ENCODE results near the gene FXYD3. TPM values are rescaled to one million over a fixed set of nuclear protein-coding genes. Genes with fewer than 3 reads are reported as not detected.

FXYD3 gene
- total RNA-seq, 4 donors from 2014 or later, result 1.2 to 38.8 (median 4.2) TPM

DNA sequence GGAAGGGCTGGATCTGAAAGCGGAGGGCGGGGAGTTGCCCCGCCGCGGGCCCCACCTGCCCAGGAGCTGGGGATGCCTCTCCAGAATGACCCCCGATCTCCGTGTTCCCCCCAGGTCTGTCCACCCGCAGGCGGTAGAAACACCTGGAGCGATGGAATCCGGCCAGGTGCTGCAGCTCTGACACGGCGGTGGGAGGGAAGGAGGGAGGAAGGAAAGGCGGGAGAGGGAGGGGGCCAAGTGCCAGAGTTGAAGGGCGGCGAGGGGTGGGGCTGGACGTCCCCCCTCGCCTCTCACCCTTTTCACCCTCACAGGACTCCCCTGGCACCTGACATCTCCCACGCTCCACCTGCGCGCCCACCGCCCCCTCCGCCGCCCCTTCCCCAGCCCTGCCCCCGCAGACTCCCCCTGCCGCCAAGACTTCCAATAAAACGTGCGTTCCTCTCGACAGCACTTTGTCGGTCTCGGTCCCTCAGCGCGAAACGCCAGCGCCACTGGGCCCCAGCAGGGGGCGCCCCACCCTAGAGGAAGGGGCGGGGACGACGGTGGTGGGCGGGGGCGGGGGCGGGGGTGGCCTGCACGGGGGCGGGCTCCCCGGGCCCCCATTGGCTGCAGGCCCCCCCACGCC is 27.1 kb downstream of the FXYD3 start:
- Histone ChIP-seq H3K9me3 (no peaks in the 10 kb centered on the region), H3K4me1 (peaks cover 0 to 60% (median 21%) of the 10 kb centered on the region in 3 donors), H3K4me3 (peak overlapping the region in 1 of 2 donors; percentile 28), H3K27ac (peak overlapping the region in 2 of 4 donors; percentile 31 to 55), H3K36me3 (peaks cover 0 to 3% of the 10 kb centered on the region in 2 donors), H3K27me3 (peaks cover 44% of the 10 kb centered on the region)
- no peak for ATAC-seq
- no peak for TF ChIP-seq POLR2A (IDR thresholded peaks at IDR 0.05)
- no peak for TF ChIP-seq EP300 (IDR thresholded peaks at IDR 0.05)
- no peak for TF ChIP-seq POLR2AphosphoS5 (IDR thresholded peaks at IDR 0.05)
- TF ChIP-seq, protein P1, sequence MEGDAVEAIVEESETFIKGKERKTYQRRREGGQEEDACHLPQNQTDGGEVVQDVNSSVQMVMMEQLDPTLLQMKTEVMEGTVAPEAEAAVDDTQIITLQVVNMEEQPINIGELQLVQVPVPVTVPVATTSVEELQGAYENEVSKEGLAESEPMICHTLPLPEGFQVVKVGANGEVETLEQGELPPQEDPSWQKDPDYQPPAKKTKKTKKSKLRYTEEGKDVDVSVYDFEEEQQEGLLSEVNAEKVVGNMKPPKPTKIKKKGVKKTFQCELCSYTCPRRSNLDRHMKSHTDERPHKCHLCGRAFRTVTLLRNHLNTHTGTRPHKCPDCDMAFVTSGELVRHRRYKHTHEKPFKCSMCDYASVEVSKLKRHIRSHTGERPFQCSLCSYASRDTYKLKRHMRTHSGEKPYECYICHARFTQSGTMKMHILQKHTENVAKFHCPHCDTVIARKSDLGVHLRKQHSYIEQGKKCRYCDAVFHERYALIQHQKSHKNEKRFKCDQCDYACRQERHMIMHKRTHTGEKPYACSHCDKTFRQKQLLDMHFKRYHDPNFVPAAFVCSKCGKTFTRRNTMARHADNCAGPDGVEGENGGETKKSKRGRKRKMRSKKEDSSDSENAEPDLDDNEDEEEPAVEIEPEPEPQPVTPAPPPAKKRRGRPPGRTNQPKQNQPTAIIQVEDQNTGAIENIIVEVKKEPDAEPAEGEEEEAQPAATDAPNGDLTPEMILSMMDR (IDR thresholded peaks at IDR 0.05), result peak in 1 of 4 experiments; percentile 78
- 0% methylated on average over 1 of the region's 46 CpGs; no CpG with 5 or more reads in 1 of the 2 donors for WGBS, 2 donors (ENCODE audit: low coverage in 1 of 2)

DNA sequence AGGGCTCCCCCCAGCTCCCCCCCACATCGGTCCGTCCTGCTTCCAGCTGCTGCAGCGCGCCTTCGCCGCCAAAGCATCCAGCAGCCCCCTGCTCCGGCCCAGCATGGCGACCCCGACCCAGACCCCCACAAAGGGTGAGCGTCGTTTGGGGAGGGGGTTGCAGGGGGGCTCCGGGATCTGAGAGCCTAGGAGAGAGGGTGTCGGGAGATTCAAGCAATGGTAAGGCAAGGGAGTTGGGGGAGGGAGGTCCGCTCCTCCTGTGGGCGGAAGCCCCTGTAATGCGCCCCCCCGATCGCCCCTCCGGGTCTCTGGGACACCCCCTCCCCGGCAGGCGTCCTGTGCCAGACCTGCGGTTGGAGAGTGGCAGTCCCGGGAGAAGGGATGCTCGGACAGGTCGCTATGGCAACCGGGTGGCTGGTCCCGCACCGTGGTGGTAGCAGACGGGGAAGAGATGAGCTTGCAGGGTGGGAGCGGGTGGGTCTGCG is 27.6 kb downstream of the FXYD3 start, which contains the start of gene FXYD7:
Gene FXYD7, plus strand, starts transcription at position 25 of the 485 bp plus-strand sequence. Its CDS starts 79 bp downstream, at position 104.
- peaks cover 0 to 54% (median 21%) of the 10 kb centered on the region in 3 donors for H3K4me1 ChIP-seq
- H3K27me3 ChIP-seq, result peaks cover 43% of the 10 kb centered on the region
- no peak for ATAC-seq
- 20% methylated on average over 1 to 3 of the region's 31 CpGs for WGBS, 2 donors (ENCODE audit: low coverage in 1 of 2)
- H3K4me3 ChIP-seq, result peak within 1 kb of the TSS in 1 of 2 donors; percentile 38
- H3K9me3 ChIP-seq, result no peaks in the 10 kb centered on the region
- peaks cover 0 to 3% of the 10 kb centered on the region in 2 donors for H3K36me3 ChIP-seq
- peak within 1 kb of the TSS in 3 of 4 donors; percentile 31 to 55 (median 40) for H3K27ac ChIP-seq
- TF ChIP-seq POLR2A (IDR thresholded peaks at IDR 0.05), result no peak
- TF ChIP-seq POLR2AphosphoS5 (IDR thresholded peaks at IDR 0.05), result no peak
- TF ChIP-seq, protein P1 (IDR thresholded peaks at IDR 0.05), result no peak
- no peak for TF ChIP-seq EP300 (IDR thresholded peaks at IDR 0.05)

GRCh38 chr19:35143818-35144217 is 28.2 kb downstream of the FXYD3 start:
- Histone ChIP-seq H3K36me3 (peaks cover 0 to 3% of the 10 kb centered on the region in 2 donors), H3K27me3 (peaks cover 39% of the 10 kb centered on the region), H3K9me3 (no peaks in the 10 kb centered on the region), H3K4me3 (no peak overlapping the region), H3K27ac (no peak overlapping the region), H3K4me1 (peaks cover 0 to 49% (median 21%) of the 10 kb centered on the region in 3 donors)
- TF ChIP-seq POLR2AphosphoS5 (IDR thresholded peaks at IDR 0.05) (no peak), EP300 (IDR thresholded peaks at IDR 0.05) (no peak), POLR2A (IDR thresholded peaks at IDR 0.05) (no peak)
- TF ChIP-seq, protein P1 (IDR thresholded peaks at IDR 0.05), result no peak
- WGBS, 2 donors (ENCODE audit: low coverage in 1 of 2), result 48 to 63% methylated on average over 3 of the region's 3 CpGs
- ATAC-seq, result no peak

GRCh38 chr19:35144259-35144599 is 28.6 kb downstream of the FXYD3 start:
- TF ChIP-seq EP300 (IDR thresholded peaks at IDR 0.05) (no peak), POLR2A (IDR thresholded peaks at IDR 0.05) (no peak), POLR2AphosphoS5 (IDR thresholded peaks at IDR 0.05) (no peak)
- TF ChIP-seq, protein P1 (IDR thresholded peaks at IDR 0.05), result no peak
- Histone ChIP-seq H3K27ac (no peak overlapping the region), H3K4me1 (peaks cover 0 to 45% (median 21%) of the 10 kb centered on the region in 3 donors), H3K4me3 (no peak overlapping the region), H3K9me3 (no peaks in the 10 kb centered on the region), H3K36me3 (peaks cover 0 to 3% of the 10 kb centered on the region in 2 donors), H3K27me3 (peaks cover 41% of the 10 kb centered on the region)
- ATAC-seq, result no peak
- 30% methylated on average over 2 of the region's 6 CpGs; no CpG with 5 or more reads in 1 of the 2 donors for WGBS, 2 donors (ENCODE audit: low coverage in 1 of 2)

Measured in gastroesophageal sphincter (tissue), 4 donors.